ENCODE data around the gene ING3.

GRCh38 chr7:120996333-120996987 lies 45.9 kb downstream of the ING3 start:
- TF ChIP-seq, protein P1, sequence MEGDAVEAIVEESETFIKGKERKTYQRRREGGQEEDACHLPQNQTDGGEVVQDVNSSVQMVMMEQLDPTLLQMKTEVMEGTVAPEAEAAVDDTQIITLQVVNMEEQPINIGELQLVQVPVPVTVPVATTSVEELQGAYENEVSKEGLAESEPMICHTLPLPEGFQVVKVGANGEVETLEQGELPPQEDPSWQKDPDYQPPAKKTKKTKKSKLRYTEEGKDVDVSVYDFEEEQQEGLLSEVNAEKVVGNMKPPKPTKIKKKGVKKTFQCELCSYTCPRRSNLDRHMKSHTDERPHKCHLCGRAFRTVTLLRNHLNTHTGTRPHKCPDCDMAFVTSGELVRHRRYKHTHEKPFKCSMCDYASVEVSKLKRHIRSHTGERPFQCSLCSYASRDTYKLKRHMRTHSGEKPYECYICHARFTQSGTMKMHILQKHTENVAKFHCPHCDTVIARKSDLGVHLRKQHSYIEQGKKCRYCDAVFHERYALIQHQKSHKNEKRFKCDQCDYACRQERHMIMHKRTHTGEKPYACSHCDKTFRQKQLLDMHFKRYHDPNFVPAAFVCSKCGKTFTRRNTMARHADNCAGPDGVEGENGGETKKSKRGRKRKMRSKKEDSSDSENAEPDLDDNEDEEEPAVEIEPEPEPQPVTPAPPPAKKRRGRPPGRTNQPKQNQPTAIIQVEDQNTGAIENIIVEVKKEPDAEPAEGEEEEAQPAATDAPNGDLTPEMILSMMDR (IDR thresholded peaks at IDR 0.05) = no peak
- no peak for TF ChIP-seq POLR2A (IDR thresholded peaks at IDR 0.05)

Data from ovary (tissue), 3 donors.